Neural cell (in vitro differentiated cells): ENCODE results near the gene SPRYD3. TPM values are rescaled to one million over a fixed set of nuclear protein-coding genes. Genes with fewer than 3 reads are reported as not detected.

Source experiments
- H2AFZ ChIP-seq: fragments of 200-600, 300-800 bp; sonication (generic), shearing (Covaris generic); 2 replicates; pipeline ENCODE4 v1.6.0; 2014; ENCODE audit warnings: low read depth, mild to moderate bottlenecking, antibody characterized with exemption, low read length, moderate library complexity
- H3F3A ChIP-seq: fragments of 200-600 bp; shearing (Covaris generic); 2 replicates; pipeline ENCODE4 v1.6.1; 2016; ENCODE audit warnings: mild to moderate bottlenecking, moderate library complexity, mixed read lengths, antibody characterized with exemption, low read length; ENCODE audit not compliant: insufficient read depth, poor library complexity, severe bottlenecking
- H3K27ac ChIP-seq: fragments of 200-600, 300-800 bp; sonication (generic), shearing (Covaris generic); 2 replicates; pipeline ENCODE4 v1.5.1; 2014; ENCODE audit warnings: mild to moderate bottlenecking, low read length, moderate library complexity
- H3K27me3 ChIP-seq: fragments of 300-800, 200-600 bp; sonication (generic), shearing (Covaris generic); 2 replicates; pipeline ENCODE4 v1.6.0; 2014; ENCODE audit warnings: mild to moderate bottlenecking, low read depth, low read length, moderate library complexity; ENCODE audit not compliant: insufficient read depth
- H3K36me3 ChIP-seq: fragments of 300-800, 200-600 bp; sonication (generic), shearing (Covaris generic); 2 replicates; pipeline ENCODE4 v1.5.1; 2014; ENCODE audit warnings: mild to moderate bottlenecking, antibody characterized with exemption, low read length, moderate library complexity; ENCODE audit not compliant: insufficient read depth
- H3K4me2 ChIP-seq: fragments of 300-800, 200-600 bp; sonication (generic), shearing (Covaris generic); 2 replicates; pipeline ENCODE4 v1.6.0; 2014; ENCODE audit warnings: mild to moderate bottlenecking, low read length
- H3K4me3 ChIP-seq: fragments of 300-800, 200-600 bp; sonication (generic), shearing (Covaris generic); 2 replicates; pipeline ENCODE4 v1.5.1; 2014; ENCODE audit warnings: mild to moderate bottlenecking, low read length, moderate library complexity
- H3K79me2 ChIP-seq: fragments of 200-600 bp; shearing (Covaris generic); replicated peaks from 2 replicates; pipeline ENCODE4 v1.6.0; 2014; ENCODE audit warnings: mild to moderate bottlenecking, low read length, moderate library complexity; ENCODE audit not compliant: insufficient read depth
- H3K9ac ChIP-seq: fragments of 300-800, 200-600 bp; sonication (generic), shearing (Covaris generic); 2 replicates; pipeline ENCODE4 v1.6.1; 2016; ENCODE audit warnings: mild to moderate bottlenecking, low read length, mixed read lengths
- H3K9me2 ChIP-seq: fragments of 200-600 bp; shearing (Covaris generic); 2 replicates; pipeline ENCODE4 v1.6.1; 2016; ENCODE audit warnings: mild to moderate bottlenecking, low read length, mixed read lengths; ENCODE audit not compliant: insufficient read depth
- H3K9me3 ChIP-seq: fragments of 200-600, 300-800 bp; sonication (generic), shearing (Covaris generic); 2 replicates; pipeline ENCODE4 v1.6.1; 2016; ENCODE audit warnings: mild to moderate bottlenecking, mixed run types, low read length, moderate library complexity, mixed read lengths
- H4K20me1 ChIP-seq: fragments of 200-600 bp; shearing (Covaris generic); 2 replicates; pipeline ENCODE4 v1.6.1; 2016; ENCODE audit warnings: mild to moderate bottlenecking, mixed run types; ENCODE audit not compliant: insufficient read depth
- CTCF ChIP-seq: fragments of 450-650 bp; IDR thresholded peaks from 2 replicates; pipeline ENCODE4 v1.5.1; 2014; ENCODE audit warnings: antibody characterized with exemption, mild to moderate bottlenecking, moderate library complexity; ENCODE audit not compliant: poor library complexity, severe bottlenecking
- EP300 ChIP-seq: fragments of 450-650 bp; conservative IDR thresholded peaks from 2 replicates; pipeline ENCODE4 v1.6.1; 2014; ENCODE audit warnings: antibody characterized with exemption, mild to moderate bottlenecking, moderate library complexity; ENCODE audit not compliant: poor library complexity, severe bottlenecking
- EZH2 ChIP-seq: fragments of 200-600, 300-800 bp; shearing (Covaris generic), sonication (generic); IDR thresholded peaks from 2 replicates; pipeline ENCODE4 v1.6.1; 2014; ENCODE audit warnings: antibody characterized with exemption, low read length, borderline replicate concordance, mild to moderate bottlenecking; ENCODE audit not compliant: insufficient read depth, poor library complexity, severe bottlenecking
- MXI1 ChIP-seq: fragments of 450-650 bp; conservative IDR thresholded peaks from 2 replicates; pipeline ENCODE4 v1.6.1; 2014; ENCODE audit warnings: antibody characterized with exemption, mild to moderate bottlenecking; ENCODE audit not compliant: poor library complexity, severe bottlenecking
- POLR2AphosphoS5 ChIP-seq: IDR thresholded peaks from 2 replicates; pipeline ENCODE4 v1.6.1; 2012
- RAD21 ChIP-seq: fragments of 450-650 bp; conservative IDR thresholded peaks from 2 replicates; pipeline ENCODE4 v1.6.1; 2014; ENCODE audit warnings: antibody characterized with exemption, mild to moderate bottlenecking, moderate library complexity
- REST ChIP-seq: IDR thresholded peaks from 2 replicates; pipeline ENCODE4 v1.6.1; 2012; ENCODE audit warnings: borderline replicate concordance
- SMC3 ChIP-seq: fragments of 450-650 bp; conservative IDR thresholded peaks from 2 replicates; pipeline ENCODE4 v1.6.1; 2014; ENCODE audit warnings: antibody characterized with exemption, mild to moderate bottlenecking, moderate library complexity; ENCODE audit not compliant: poor library complexity
- TAF1 ChIP-seq: IDR thresholded peaks from 2 replicates; pipeline ENCODE4 v1.6.1; 2012; ENCODE audit warnings: low read depth
- polyA plus RNA-seq: library from polyadenylated mRNA; depleted of rRNA; stranded (reverse); fragments of >200 nt; gene quantifications from 2 replicates; pipeline ENCODE4 v1.2.3, GENCODE V29; 2014

Gene SPRYD3
- polyA plus RNA-seq, 1 donor from 2014 or later: 20.8 TPM

- H3F3A ChIP-seq: no peaks in the 10 kb centered on the region
- H3K36me3 ChIP-seq: peaks cover 4% of the 10 kb centered on the region
- H3K79me2 ChIP-seq: no peaks in the 10 kb centered on the region
- no peak for TF ChIP-seq CTCF
- no peak for TF ChIP-seq RAD21
- TF ChIP-seq POLR2AphosphoS5: no peak
- TF ChIP-seq EP300: no peak
- no peak for TF ChIP-seq TAF1
- no peak for TF ChIP-seq MXI1
- no peak for TF ChIP-seq SMC3
- no peak for TF ChIP-seq REST
- TF ChIP-seq EZH2: no peak
- no peaks in the 10 kb centered on the region for H3K27me3 ChIP-seq
- no peaks in the 10 kb centered on the region for H3K9me2 ChIP-seq
- no peak overlapping the region for H2AFZ ChIP-seq
- no peak overlapping the region for H3K4me2 ChIP-seq
- H3K9me3 ChIP-seq: no peaks in the 10 kb centered on the region
- H3K4me3 ChIP-seq: no peak overlapping the region
- no peaks in the 10 kb centered on the region for H4K20me1 ChIP-seq
- no peak overlapping the region for H3K9ac ChIP-seq
- H3K27ac ChIP-seq: no peak overlapping the region
Measured at GRCh38 chr12:53061404-53062010, 17.7 kb downstream of the SPRYD3 start.

GRCh38 chr12:53060721-53061276, 18.4 kb downstream of the SPRYD3 start:
- Histone ChIP-seq H3K36me3 (no peaks in the 10 kb centered on the region), H3K9me3 (no peaks in the 10 kb centered on the region)

More at GRCh38 chr12:53060721-53061276, 18.4 kb downstream of the SPRYD3 start:
- Histone ChIP-seq H3K9ac (no peak overlapping the region), H3K4me3 (no peak overlapping the region), H3K27me3 (no peaks in the 10 kb centered on the region), H3K4me2 (no peak overlapping the region), H3F3A (no peaks in the 10 kb centered on the region), H4K20me1 (no peaks in the 10 kb centered on the region), H3K79me2 (no peaks in the 10 kb centered on the region), H2AFZ (no peak overlapping the region), H3K27ac (no peak overlapping the region), H3K9me2 (no peaks in the 10 kb centered on the region)
- TF ChIP-seq SMC3: no peak
- no peak for TF ChIP-seq EZH2
- no peak for TF ChIP-seq MXI1
- TF ChIP-seq REST: no peak
- no peak for TF ChIP-seq EP300
- no peak for TF ChIP-seq RAD21
- no peak for TF ChIP-seq POLR2AphosphoS5
- no peak for TF ChIP-seq CTCF
- TF ChIP-seq TAF1: no peak
